Nephron (organoid): ENCODE results near the gene MGAM2.

Source experiments
- H3K27ac Mint-ChIP-seq, 3 experiments: 2 replicates each; pipeline ENCODE4 v1.8.0; 2020; ENCODE audit warnings: mixed read lengths in 3 of 3, mild to moderate bottlenecking in 2 of 3, moderate library complexity in 1 of 3
- H3K27me3 Mint-ChIP-seq: 2 replicates; pipeline ENCODE4 v1.8.0; 2021; ENCODE audit warnings: low read depth, mild to moderate bottlenecking, moderate library complexity, mixed read lengths
- H3K36me3 Mint-ChIP-seq: 2 replicates; pipeline ENCODE4 v1.8.0; 2020; ENCODE audit warnings: low read depth, mixed read lengths
- H3K4me1 Mint-ChIP-seq: 2 replicates; pipeline ENCODE4 v1.8.0; 2020; ENCODE audit warnings: mixed read lengths
- H3K4me3 Mint-ChIP-seq, 3 experiments: 2 replicates each; pipeline ENCODE4 v1.8.0; 2020; ENCODE audit warnings: mild to moderate bottlenecking in 3 of 3, mixed read lengths in 3 of 3, moderate library complexity in 2 of 3
- H3K9me3 Mint-ChIP-seq: 2 replicates; pipeline ENCODE4 v1.8.0; 2020; ENCODE audit warnings: mixed read lengths
- CTCF ChIP-seq, 3 experiments: fragments of 200-600 bp; sonication (generic); IDR thresholded peaks; one replicate each; pipeline ENCODE4 v1.5.0; 2021; ENCODE audit warnings: antibody characterized with exemption in 3 of 3; ENCODE audit not compliant: unreplicated experiment in 3 of 3

The MGAM2 gene

GRCh38 chr7:142200206-142200605, 88.7 kb downstream of the MGAM2 start:
- TF ChIP-seq CTCF (IDR thresholded peaks at IDR 0.05; ENCODE audit: unreplicated experiment in 3 of 3), result no peak
- no peak overlapping the region for H3K27ac Mint-ChIP-seq
- H3K4me3 Mint-ChIP-seq, result no peak overlapping the region
- no peaks in the 10 kb centered on the region for H3K4me1 Mint-ChIP-seq
- H3K27me3 Mint-ChIP-seq, result peaks cover 3% of the 10 kb centered on the region
- no peaks in the 10 kb centered on the region for H3K36me3 Mint-ChIP-seq
- no peaks in the 10 kb centered on the region for H3K9me3 Mint-ChIP-seq

GRCh38 chr7:142228537-142229104, 117.1 kb downstream of the MGAM2 start:
- no peak for TF ChIP-seq CTCF (IDR thresholded peaks at IDR 0.05; ENCODE audit: unreplicated experiment in 3 of 3)
- no peaks in the 10 kb centered on the region for H3K9me3 Mint-ChIP-seq

GRCh38 chr7:142231716-142232115, 120.2 kb downstream of the MGAM2 start:
- Mint-ChIP-seq H3K9me3 (no peaks in the 10 kb centered on the region), H3K4me3 (no peak overlapping the region), H3K27me3 (no peaks in the 10 kb centered on the region), H3K27ac (no peak overlapping the region), H3K4me1 (no peaks in the 10 kb centered on the region), H3K36me3 (no peaks in the 10 kb centered on the region)
- no peak for TF ChIP-seq CTCF (IDR thresholded peaks at IDR 0.05; ENCODE audit: unreplicated experiment in 3 of 3)

More at GRCh38 chr7:142228537-142229104, 117.1 kb downstream of the MGAM2 start:
- Mint-ChIP-seq H3K36me3 (no peaks in the 10 kb centered on the region), H3K4me1 (no peaks in the 10 kb centered on the region), H3K27ac (no peak overlapping the region), H3K4me3 (no peak overlapping the region), H3K27me3 (no peaks in the 10 kb centered on the region)

- no peak for TF ChIP-seq CTCF (IDR thresholded peaks at IDR 0.05; ENCODE audit: unreplicated experiment in 3 of 3)
- H3K4me3 Mint-ChIP-seq, result no peak overlapping the region
- peaks cover 12% of the 10 kb centered on the region for H3K27me3 Mint-ChIP-seq
- H3K36me3 Mint-ChIP-seq, result no peaks in the 10 kb centered on the region
- H3K4me1 Mint-ChIP-seq, result no peaks in the 10 kb centered on the region
- H3K27ac Mint-ChIP-seq, result no peak overlapping the region
- H3K9me3 Mint-ChIP-seq, result no peaks in the 10 kb centered on the region
These were observed 129.0 kb downstream of the MGAM2 start for GRCh38 chr7:142240546-142240945.

DNA sequence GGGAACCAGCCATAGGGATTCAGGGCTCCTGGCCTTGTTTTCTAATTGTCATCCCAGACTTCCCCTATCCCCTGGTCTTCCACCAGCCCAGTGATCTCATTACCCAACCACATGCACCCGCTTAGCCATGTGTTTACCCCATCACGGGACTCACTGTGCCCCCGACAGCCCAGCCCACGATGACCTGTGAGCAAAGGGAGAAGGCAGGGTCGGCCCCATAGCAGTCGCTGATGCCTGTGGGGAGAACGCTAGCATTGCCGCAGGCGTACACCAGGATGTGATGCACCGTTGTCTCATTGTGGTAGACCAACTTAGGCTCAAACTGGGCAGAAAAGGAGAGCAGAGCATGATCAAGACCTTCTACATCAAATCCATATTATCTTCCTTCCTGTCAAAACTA, 132.3 kb downstream of the MGAM2 start:
- H3K27ac Mint-ChIP-seq, result no peak overlapping the region
- no peaks in the 10 kb centered on the region for H3K4me1 Mint-ChIP-seq
- no peak overlapping the region for H3K4me3 Mint-ChIP-seq
- TF ChIP-seq CTCF (IDR thresholded peaks at IDR 0.05; ENCODE audit: unreplicated experiment in 3 of 3), result no peak
- no peaks in the 10 kb centered on the region for H3K36me3 Mint-ChIP-seq
- H3K9me3 Mint-ChIP-seq, result no peaks in the 10 kb centered on the region
- H3K27me3 Mint-ChIP-seq, result peaks cover 17% of the 10 kb centered on the region
